ENCODE measurements around the gene ADAMTS19. TPM values are rescaled to one million over a fixed set of nuclear protein-coding genes. Genes with fewer than 3 reads are reported as not detected.
"Not testable (repeated sequence)": the region's sequence is repeated elsewhere in the genome, so short reads cannot be mapped to it uniquely, and the experiment has no call there.

ADAMTS19 gene
- total and polyA plus RNA-seq, 9 of the 15 experiments (the other 6 are each of a cell fraction or from before 2014, with no cell fraction given), result not detected

DNA sequence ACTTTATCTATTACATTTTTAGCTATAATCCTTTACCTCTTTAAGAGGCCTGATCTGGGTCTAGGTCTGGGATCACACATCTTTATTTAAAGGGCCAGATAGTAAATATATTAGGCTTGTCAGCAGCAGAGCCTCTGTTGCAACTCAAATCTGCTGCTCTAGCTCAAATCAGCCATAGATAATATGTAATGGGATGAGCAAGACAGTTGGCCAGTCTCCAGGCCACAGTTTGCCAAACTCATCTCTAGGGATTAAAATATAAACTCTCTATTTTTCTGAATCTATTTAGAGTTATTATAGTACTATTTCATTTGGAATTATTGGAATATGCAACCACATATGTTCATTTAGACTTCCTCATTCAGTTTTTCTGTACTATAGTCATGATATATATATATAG lies 171.9 kb downstream of the ADAMTS19 start (continued):
- TF ChIP-seq, protein P1, sequence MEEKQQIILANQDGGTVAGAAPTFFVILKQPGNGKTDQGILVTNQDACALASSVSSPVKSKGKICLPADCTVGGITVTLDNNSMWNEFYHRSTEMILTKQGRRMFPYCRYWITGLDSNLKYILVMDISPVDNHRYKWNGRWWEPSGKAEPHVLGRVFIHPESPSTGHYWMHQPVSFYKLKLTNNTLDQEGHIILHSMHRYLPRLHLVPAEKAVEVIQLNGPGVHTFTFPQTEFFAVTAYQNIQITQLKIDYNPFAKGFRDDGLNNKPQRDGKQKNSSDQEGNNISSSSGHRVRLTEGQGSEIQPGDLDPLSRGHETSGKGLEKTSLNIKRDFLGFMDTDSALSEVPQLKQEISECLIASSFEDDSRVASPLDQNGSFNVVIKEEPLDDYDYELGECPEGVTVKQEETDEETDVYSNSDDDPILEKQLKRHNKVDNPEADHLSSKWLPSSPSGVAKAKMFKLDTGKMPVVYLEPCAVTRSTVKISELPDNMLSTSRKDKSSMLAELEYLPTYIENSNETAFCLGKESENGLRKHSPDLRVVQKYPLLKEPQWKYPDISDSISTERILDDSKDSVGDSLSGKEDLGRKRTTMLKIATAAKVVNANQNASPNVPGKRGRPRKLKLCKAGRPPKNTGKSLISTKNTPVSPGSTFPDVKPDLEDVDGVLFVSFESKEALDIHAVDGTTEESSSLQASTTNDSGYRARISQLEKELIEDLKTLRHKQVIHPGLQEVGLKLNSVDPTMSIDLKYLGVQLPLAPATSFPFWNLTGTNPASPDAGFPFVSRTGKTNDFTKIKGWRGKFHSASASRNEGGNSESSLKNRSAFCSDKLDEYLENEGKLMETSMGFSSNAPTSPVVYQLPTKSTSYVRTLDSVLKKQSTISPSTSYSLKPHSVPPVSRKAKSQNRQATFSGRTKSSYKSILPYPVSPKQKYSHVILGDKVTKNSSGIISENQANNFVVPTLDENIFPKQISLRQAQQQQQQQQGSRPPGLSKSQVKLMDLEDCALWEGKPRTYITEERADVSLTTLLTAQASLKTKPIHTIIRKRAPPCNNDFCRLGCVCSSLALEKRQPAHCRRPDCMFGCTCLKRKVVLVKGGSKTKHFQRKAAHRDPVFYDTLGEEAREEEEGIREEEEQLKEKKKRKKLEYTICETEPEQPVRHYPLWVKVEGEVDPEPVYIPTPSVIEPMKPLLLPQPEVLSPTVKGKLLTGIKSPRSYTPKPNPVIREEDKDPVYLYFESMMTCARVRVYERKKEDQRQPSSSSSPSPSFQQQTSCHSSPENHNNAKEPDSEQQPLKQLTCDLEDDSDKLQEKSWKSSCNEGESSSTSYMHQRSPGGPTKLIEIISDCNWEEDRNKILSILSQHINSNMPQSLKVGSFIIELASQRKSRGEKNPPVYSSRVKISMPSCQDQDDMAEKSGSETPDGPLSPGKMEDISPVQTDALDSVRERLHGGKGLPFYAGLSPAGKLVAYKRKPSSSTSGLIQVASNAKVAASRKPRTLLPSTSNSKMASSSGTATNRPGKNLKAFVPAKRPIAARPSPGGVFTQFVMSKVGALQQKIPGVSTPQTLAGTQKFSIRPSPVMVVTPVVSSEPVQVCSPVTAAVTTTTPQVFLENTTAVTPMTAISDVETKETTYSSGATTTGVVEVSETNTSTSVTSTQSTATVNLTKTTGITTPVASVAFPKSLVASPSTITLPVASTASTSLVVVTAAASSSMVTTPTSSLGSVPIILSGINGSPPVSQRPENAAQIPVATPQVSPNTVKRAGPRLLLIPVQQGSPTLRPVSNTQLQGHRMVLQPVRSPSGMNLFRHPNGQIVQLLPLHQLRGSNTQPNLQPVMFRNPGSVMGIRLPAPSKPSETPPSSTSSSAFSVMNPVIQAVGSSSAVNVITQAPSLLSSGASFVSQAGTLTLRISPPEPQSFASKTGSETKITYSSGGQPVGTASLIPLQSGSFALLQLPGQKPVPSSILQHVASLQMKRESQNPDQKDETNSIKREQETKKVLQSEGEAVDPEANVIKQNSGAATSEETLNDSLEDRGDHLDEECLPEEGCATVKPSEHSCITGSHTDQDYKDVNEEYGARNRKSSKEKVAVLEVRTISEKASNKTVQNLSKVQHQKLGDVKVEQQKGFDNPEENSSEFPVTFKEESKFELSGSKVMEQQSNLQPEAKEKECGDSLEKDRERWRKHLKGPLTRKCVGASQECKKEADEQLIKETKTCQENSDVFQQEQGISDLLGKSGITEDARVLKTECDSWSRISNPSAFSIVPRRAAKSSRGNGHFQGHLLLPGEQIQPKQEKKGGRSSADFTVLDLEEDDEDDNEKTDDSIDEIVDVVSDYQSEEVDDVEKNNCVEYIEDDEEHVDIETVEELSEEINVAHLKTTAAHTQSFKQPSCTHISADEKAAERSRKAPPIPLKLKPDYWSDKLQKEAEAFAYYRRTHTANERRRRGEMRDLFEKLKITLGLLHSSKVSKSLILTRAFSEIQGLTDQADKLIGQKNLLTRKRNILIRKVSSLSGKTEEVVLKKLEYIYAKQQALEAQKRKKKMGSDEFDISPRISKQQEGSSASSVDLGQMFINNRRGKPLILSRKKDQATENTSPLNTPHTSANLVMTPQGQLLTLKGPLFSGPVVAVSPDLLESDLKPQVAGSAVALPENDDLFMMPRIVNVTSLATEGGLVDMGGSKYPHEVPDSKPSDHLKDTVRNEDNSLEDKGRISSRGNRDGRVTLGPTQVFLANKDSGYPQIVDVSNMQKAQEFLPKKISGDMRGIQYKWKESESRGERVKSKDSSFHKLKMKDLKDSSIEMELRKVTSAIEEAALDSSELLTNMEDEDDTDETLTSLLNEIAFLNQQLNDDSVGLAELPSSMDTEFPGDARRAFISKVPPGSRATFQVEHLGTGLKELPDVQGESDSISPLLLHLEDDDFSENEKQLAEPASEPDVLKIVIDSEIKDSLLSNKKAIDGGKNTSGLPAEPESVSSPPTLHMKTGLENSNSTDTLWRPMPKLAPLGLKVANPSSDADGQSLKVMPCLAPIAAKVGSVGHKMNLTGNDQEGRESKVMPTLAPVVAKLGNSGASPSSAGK (IDR thresholded peaks at IDR 0.05), result no peak
- TF ChIP-seq SMARCB1 (IDR thresholded peaks at IDR 0.05; ENCODE audit: insufficient read length, low read depth) (no peak), PYGO2 (tag; IDR thresholded peaks at IDR 0.05) (no peak), FOXP1 (CRISPR knock-in tag; IDR thresholded peaks at IDR 0.05) (no peak), PHF21A (IDR thresholded peaks at IDR 0.05; ENCODE audit: borderline replicate concordance, low read depth) (no peak)

- BruUV-seq (replicated peaks); CTCF ChIA-PET (ENCODE audit: low intra/inter-chr PET ratio); H3K27me3 ChIP-seq (ENCODE audit: control insufficient read depth in 2 of 2, insufficient read depth in 2 of 2, low read length in 2 of 2); H3K9me1 ChIP-seq (ENCODE audit: control insufficient read depth, insufficient read depth, low read length); FAIRE-seq; ATAC-seq; H3K4me3 ChIP-seq; H2AFZ ChIP-seq (ENCODE audit: low read depth, low read length); intact Hi-C loops (cut with micrococcal nuclease); H3K79me2 ChIP-seq (ENCODE audit: control insufficient read depth, insufficient read depth, low read length); H3K9me3 ChIP-seq (replicated peaks; ENCODE audit: control insufficient read depth, insufficient read depth, low read depth, low read length); H3K4me2 ChIP-seq (ENCODE audit: insufficient read depth, low read length); H3K27ac ChIP-seq (ENCODE audit: extremely low read depth, low read depth, low read length); H4K20me1 ChIP-seq (replicated peaks; ENCODE audit: control insufficient read depth, insufficient read depth, low read length); H3K4me1 ChIP-seq (replicated peaks in 1 of 2; ENCODE audit: control insufficient read depth in 2 of 2, insufficient read depth in 2 of 2, low read length in 2 of 2); H3K9ac ChIP-seq (ENCODE audit: insufficient read depth in 1 of 2, low read depth in 2 of 2, low read length in 2 of 2); H3K36me3 ChIP-seq (ENCODE audit: control insufficient read depth, insufficient read depth, low read length); in situ Hi-C loops (cut with MboI); POLR2A ChIA-PET; DNase-seq (ENCODE audit: extremely low read depth in 1 of 4, low spot score in 3 of 4): not testable (repeated sequence)
- 2% methylated on average over 11 of the region's 11 CpGs for WGBS (ENCODE audit: insufficient coverage, low coverage, missing lambda C conversion rate)
Measured at GRCh38 chr5:129637501-129637900, 177.4 kb downstream of the ADAMTS19 start.

Measured in K562 (cell line).